Panc1 (cell line): ENCODE data around the gene ALDH2.

ENCODE experiments used
- CTCF ChIP-seq: fragments of 450-650 bp; IDR thresholded peaks from 2 replicates; pipeline ENCODE4 v1.5.1; 2017; ENCODE audit warnings: mild to moderate bottlenecking
- REST ChIP-seq, 2 experiments: IDR thresholded peaks; 2 replicates each; pipeline ENCODE4 v1.6.1; 2011 to 2012; ENCODE audit warnings: low read depth in 2 of 2, control low read depth in 1 of 2, low read length in 1 of 2, mild to moderate bottlenecking in 1 of 2, moderate library complexity in 1 of 2; ENCODE audit not compliant: insufficient read depth in 1 of 2
- SIN3A ChIP-seq: IDR thresholded peaks from 2 replicates; pipeline ENCODE4 v1.6.1; 2012; ENCODE audit warnings: low read depth, mild to moderate bottlenecking, low read length, moderate library complexity, borderline replicate concordance; ENCODE audit not compliant: insufficient read depth

GRCh38 chr12:111840807-111841206, 74.1 kb downstream of the ALDH2 start:
- no peak for TF ChIP-seq CTCF
- no peak for TF ChIP-seq REST (IDR thresholded peaks at IDR 0.05; ENCODE audit: insufficient read depth in 1 of 2, low read depth in 2 of 2, low read length in 1 of 2)
- no peak for TF ChIP-seq SIN3A
